Fibroblast of lung (primary cell): ENCODE measurements around the gene SLC16A2.

Experiments used
- EZH2 ChIP-seq: IDR thresholded peaks from 2 replicates; pipeline ENCODE4 v1.5.1; 2012; ENCODE audit warnings: low read length, control low read depth, mild to moderate bottlenecking; ENCODE audit errors: missing control alignments
- TF ChIP-seq, protein P1 (sequence below), 2 donors: IDR thresholded peaks in 1 of 2; conservative IDR thresholded peaks in 1 of 2; 1 replicate in 1 of 2; 2 replicates in 1 of 2; pipeline ENCODE4 v1.5.1; 2011 to 2012; ENCODE audit warnings: low read length in 2 of 2, control low read depth in 1 of 2, inconsistent platforms in 1 of 2, low read depth in 1 of 2, mild to moderate bottlenecking in 1 of 2

GRCh38 chrX:74557378-74557777 is 136.1 kb downstream of the SLC16A2 start:
- TF ChIP-seq EZH2 = no peak
- TF ChIP-seq, protein P1, sequence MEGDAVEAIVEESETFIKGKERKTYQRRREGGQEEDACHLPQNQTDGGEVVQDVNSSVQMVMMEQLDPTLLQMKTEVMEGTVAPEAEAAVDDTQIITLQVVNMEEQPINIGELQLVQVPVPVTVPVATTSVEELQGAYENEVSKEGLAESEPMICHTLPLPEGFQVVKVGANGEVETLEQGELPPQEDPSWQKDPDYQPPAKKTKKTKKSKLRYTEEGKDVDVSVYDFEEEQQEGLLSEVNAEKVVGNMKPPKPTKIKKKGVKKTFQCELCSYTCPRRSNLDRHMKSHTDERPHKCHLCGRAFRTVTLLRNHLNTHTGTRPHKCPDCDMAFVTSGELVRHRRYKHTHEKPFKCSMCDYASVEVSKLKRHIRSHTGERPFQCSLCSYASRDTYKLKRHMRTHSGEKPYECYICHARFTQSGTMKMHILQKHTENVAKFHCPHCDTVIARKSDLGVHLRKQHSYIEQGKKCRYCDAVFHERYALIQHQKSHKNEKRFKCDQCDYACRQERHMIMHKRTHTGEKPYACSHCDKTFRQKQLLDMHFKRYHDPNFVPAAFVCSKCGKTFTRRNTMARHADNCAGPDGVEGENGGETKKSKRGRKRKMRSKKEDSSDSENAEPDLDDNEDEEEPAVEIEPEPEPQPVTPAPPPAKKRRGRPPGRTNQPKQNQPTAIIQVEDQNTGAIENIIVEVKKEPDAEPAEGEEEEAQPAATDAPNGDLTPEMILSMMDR (conservative IDR thresholded peaks at IDR 0.05 in 1 of 2, IDR thresholded peaks at IDR 0.05 in 1 of 2; ENCODE audit: low read depth in 1 of 2, low read length in 2 of 2) = no peak
